Epithelial cell of umbilical artery (primary cell): Measurements from ENCODE around the gene NUP210L. TPM values are rescaled to one million over a fixed set of nuclear protein-coding genes. Genes with fewer than 3 reads are reported as not detected.

ENCODE experiments used
- total RNA-seq: library from RNA; depleted of rRNA; stranded (reverse); fragments of >200 nt; gene quantifications from 2 replicates; pipeline ENCODE4 v1.2.3, GENCODE V29; 2014

Gene NUP210L
- under 0.01 TPM in 1 of 2 replicates, not detected in the other for total RNA-seq

DNA sequence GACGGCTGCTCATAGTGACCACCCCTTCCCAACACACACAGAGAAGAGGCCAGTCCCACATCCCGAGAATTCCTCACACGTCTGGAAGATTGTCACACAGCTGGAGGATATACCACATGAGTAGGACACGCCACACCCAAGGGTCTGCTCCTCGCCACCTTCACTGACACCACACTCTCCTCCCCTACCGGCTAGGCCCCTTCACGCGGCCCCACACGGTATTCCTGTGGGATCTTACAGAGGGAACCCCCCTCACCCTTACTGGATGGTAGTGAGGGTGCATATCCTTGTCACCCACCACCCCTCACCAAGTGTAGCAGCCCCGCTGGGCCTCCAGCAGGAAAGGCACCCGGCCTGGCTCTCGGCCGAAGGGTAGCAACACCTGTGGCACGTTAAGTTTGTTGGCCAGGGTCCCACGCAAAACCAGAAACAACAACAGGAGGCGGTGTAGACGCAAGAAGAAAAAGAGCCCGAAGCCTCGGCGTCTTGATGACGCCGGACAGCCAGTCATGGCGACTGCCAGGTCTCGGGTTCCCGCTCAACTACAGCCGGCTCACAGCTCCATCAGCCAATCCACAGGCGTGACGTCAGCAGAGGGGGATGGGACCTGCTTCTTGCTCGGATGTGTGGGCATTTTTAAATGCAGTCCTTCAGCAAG lies at the start of gene NUP210L:
TSS of gene NUP210L (minus strand) at position 540 of the 658 bp plus-strand sequence.

DNA sequence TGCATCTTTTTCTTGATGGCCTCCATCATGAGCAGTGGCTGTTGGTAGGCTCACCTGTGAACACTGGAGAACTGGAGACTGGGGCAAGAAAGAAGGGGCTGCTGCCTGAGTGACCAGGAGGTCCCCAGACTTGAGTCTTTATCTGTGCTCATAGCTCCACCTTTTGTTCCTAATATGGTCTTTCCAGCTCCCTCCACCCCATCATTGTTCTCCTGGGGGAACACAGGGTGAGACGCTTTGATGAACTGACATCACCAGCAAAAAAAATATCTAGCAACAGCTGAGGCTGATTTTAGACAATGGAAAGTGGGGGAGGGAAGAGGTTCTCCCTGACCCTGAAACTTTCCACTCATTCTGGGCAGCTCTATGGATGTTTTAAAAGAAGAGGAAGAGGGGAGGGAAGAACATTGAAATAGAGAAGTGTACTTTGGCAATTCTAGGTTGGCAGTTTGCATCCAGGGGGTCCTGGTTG lies 37.2 kb upstream of the NUP210L start, which contains the start of gene TPM3:
TSS of gene TPM3 (minus strand) at position 111 of the 472 bp plus-strand sequence. CDS start at position 29, 82 bp downstream.

DNA sequence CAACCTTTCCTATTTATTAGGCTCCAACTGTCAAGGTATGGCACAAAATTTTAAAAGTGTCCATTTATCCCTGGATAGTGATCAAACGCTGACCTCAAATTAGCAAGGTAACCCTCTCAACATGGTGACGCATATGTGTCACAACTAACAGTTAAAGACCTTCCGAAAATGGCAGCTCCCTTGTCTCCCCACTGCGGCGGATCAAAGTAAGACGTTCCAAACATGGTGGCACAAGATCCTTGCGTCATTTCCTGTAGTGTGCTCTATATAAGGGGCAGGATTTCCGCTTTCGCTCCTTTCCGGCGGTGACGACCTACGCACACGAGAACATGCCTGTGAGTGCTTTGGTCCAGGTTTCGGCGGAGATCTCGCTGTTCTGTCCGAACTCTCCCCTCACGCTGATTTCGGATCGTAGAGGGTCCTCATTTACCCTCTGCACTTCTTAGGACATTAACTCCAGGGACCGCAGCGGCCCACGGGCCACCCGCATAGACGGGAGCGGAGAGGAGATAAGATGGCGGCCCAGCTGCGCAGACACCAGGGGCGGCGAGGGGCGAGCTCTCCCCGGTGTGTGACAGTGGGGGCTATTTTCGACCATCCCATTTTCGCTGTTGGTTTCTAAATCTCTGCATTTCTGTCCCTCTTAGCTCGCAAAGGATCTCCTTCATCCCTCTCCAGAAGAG lies 164.3 kb downstream of the NUP210L start, which contains the start of gene RPS27:
TSS of gene RPS27 (plus strand) at position 295 of the 683 bp plus-strand sequence. CDS start at position 330, 35 bp downstream.

GRCh38 chr1:153985941-153986761 lies 168.7 kb downstream of the NUP210L start, which contains the start of gene RAB13:
Gene RAB13, minus strand, starts transcription at chr1:153986339. Its CDS starts 103 bp downstream, at chr1:153986236.

DNA sequence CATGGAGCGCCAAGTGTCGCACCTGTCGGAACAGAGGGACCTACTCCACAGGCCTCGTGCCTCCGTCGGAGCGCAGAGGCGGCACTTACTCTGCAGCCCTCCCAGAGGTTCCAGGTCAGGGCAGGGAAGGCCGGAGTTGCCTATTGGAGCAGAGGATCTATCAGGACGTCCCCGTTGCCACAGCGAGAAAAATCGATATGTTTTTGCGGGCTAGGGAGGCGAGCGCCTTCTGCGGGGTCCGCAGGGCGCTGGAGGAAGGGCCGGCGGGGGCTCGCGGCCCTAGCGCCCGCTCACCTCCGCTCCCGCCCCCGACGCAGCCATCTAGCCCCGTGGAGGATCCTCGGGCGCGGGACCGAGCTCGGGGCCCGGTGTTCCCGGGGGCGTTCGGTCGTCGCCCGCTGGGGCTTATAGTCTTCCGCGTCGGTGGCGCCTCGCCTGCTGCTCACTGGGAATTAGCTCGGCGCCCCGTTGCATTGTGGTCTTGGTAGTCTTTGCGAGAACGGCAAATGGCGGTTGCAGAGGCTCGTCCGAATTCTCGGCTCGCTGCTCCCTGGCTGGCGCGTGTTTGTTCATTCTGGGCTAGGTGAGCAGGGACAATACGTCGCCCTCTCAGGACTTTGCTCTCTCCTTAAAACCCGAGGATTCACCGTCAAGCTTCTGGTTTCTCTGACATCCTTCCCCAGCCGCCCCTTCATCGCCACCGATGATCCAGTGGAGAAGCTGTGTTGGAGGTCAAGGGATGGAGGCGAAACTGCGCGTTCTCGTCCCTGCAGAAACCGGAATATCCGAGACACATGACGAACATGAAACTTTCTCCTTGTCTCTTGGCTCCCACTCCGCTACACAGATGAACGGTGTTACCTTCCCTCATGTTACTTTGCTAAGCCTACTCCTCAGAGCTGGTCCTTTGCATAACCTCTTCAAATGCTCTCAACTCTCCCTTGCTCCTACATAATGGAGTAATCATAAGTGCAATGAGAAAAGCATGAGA lies 177.3 kb downstream of the NUP210L start, which contains the start of gene JTB:
TSS of gene JTB (minus strand) at position 425 of the 991 bp plus-strand sequence. CDS start at position 3, 422 bp downstream.

GRCh38 chr1:153967107-153967999 lies 187.5 kb downstream of the NUP210L start, which contains the start of gene CREB3L4:
Gene CREB3L4, plus strand, starts transcription at chr1:153967902. Its CDS starts 624 bp downstream, at chr1:153968526.

DNA sequence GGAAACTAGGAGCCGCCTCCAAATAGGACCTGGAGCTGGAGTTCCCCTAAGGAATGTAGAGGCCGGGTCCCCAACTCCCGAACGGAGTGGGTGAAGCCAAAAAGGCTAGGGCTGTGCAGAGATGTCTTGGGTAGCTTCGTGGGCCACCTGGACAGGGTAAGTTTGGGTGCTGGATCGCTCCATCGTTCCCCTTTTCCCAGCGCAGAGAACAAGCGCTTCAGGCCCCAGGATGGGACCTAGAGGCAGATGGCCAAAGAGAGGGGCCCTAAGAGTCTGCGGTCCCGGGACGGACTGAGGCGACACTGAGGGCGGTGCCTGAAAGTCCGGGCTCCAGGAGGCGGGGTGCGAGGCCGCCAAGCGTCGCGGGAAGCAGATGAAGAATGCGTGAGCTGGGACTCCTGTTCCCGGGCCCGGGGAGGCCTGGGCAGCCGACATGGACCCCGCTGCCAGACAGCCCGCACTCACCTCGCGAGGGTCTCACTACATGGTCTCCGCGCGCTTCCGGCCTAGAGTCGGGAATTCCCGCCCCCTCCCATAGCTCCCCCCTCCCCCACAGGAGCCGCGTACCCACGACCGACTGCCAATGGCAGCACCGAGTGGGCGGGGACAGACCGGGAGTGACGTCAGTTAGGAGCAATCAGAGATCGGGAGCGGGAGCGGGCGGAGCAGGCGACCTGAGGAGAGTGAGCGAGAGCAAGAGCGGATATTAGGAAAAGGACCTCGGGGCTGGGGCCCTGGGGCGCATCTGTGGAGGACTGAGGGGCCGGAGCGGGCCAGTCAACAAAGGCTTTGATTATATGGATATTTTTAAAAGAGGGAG lies 191.6 kb downstream of the NUP210L start, which contains the start of gene SLC39A1:
TSS of gene SLC39A1 (minus strand) at position 508 of the 820 bp plus-strand sequence. CDS start 822 bp downstream, outside the sequence.

GRCh38 chr1:153958111-153958960 lies 196.5 kb downstream of the NUP210L start, which contains the start of gene CRTC2:
Gene CRTC2, minus strand, starts transcription at chr1:153958612. Its CDS starts 115 bp downstream, at chr1:153958497.

GRCh38 chr1:153946622-153947241 lies 208.1 kb downstream of the NUP210L start, which contains the start of gene DENND4B:
Gene DENND4B, minus strand, starts transcription at chr1:153946718. Its CDS starts 2,344 bp downstream, at chr1:153944374.

Other genes starting within 250 kb of the NUP210L start
- 2.3 and 3.2 TPM in 2 replicates for gene GATAD2B, start 232.1 kb downstream of the NUP210L start, total RNA-seq
- gene DENND4B, start 208.4 kb downstream of the NUP210L start, total RNA-seq = 12.0 and 13.1 TPM in 2 replicates
- gene CRTC2, start 196.5 kb downstream of the NUP210L start, total RNA-seq = 1.8 and 2.3 TPM in 2 replicates
- 101 and 104 TPM in 2 replicates for gene SLC39A1, start 191.5 kb downstream of the NUP210L start, total RNA-seq
- 6.1 and 6.8 TPM in 2 replicates for gene CREB3L4, start 187.2 kb downstream of the NUP210L start, total RNA-seq
- gene JTB, start 177.4 kb downstream of the NUP210L start, total RNA-seq = 126 and 138 TPM in 2 replicates
- 37.4 and 44.2 TPM in 2 replicates for gene RAB13, start 168.7 kb downstream of the NUP210L start, total RNA-seq
- 390 and 805 TPM in 2 replicates for gene RPS27, start 164.3 kb downstream of the NUP210L start, total RNA-seq
- 794 and 906 TPM in 2 replicates for gene TPM3, start 37.0 kb upstream of the NUP210L start, total RNA-seq
- gene CFAP141, start 51.3 kb upstream of the NUP210L start, total RNA-seq = not detected in 2 replicates
- 45.5 and 57.3 TPM in 2 replicates for gene UBAP2L, start 65.9 kb upstream of the NUP210L start, total RNA-seq
- 124 and 186 TPM in 2 replicates for gene HAX1, start 117.6 kb upstream of the NUP210L start, total RNA-seq
- gene AQP10, start 166.0 kb upstream of the NUP210L start, total RNA-seq = under 0.01 TPM in 1 of 2 replicates, not detected in the other
- gene ATP8B2, start 170.5 kb upstream of the NUP210L start, total RNA-seq = 67.9 and 95.4 TPM in 2 replicates